B cell (primary cell): Measurements from ENCODE around the gene UNC5B. TPM values are rescaled to one million over a fixed set of nuclear protein-coding genes. Genes with fewer than 3 reads are reported as not detected.

Source experiments
- ATAC-seq: fragments of 200-7000 bp; cut with Tn5 transposase; one replicate; pipeline ENCODE4 v1.10.0; 2021; ENCODE audit warnings: low read depth, mild to moderate bottlenecking, moderate number of reproducible peaks, moderate library complexity
- CTCF ChIA-PET: fragments of 350-600 bp; sonication (Branson Sonifier 250); formaldehyde crosslinking; loops from one replicate; lab custom pipeline; 2021; ENCODE audit warnings: antibody characterized with exemption, inconsistent platforms; lab: Charles Lee
- POLR2A ChIA-PET: fragments of 350-600 bp; sonication (Branson Sonifier 250); formaldehyde crosslinking; loops from one replicate; lab custom pipeline; 2021; ENCODE audit warnings: antibody characterized with exemption; lab: Charles Lee
- DNase-seq: peaks from one replicate; pipeline ENCODE4 v3.0.0; 2013
- H2AFZ ChIP-seq: 2 replicates; pipeline ENCODE4 v1.6.1; 2012; ENCODE audit warnings: mild to moderate bottlenecking, low read depth, low read length; ENCODE audit not compliant: insufficient read depth, poor library complexity, severe bottlenecking
- H3K27ac ChIP-seq, 2 donors: 1 replicate in 1 of 2; 2 replicates in 1 of 2; pipeline ENCODE4 v1.5.1; 2012 to 2013; ENCODE audit warnings: low read length in 2 of 2, mild to moderate bottlenecking in 2 of 2, moderate library complexity in 1 of 2
- H3K27me3 ChIP-seq, 4 experiments: fragments of 200-600 bp in 1 of 4; sonication (generic) in 1 of 4; replicated peaks in 1 of 4; 1 replicate in 2 of 4; 2 replicates in 2 of 4; pipeline versions ENCODE4 v1.6.1 to v1.7.0; 2013 to 2016; ENCODE audit warnings: low read length in 3 of 4, mild to moderate bottlenecking in 2 of 4, mixed read lengths in 1 of 4, moderate library complexity in 1 of 4; ENCODE audit not compliant: insufficient read depth in 4 of 4, control insufficient read depth in 3 of 4; ENCODE audit errors: control extremely low read depth in 1 of 4
- H3K36me3 ChIP-seq, 2 experiments: replicated peaks in 1 of 2; 1 replicate in 1 of 2; 2 replicates in 1 of 2; pipeline versions ENCODE4 v1.6.1 to v1.7.1; 2013; ENCODE audit warnings: low read length in 1 of 2; ENCODE audit not compliant: insufficient read depth in 2 of 2, control insufficient read depth in 1 of 2; ENCODE audit errors: control extremely low read depth in 1 of 2, extremely low read depth in 1 of 2
- H3K4me1 ChIP-seq, 2 donors: fragments of 200-600 bp in 1 of 2; sonication (generic) in 1 of 2; 1 replicate in 1 of 2; 2 replicates in 1 of 2; pipeline versions ENCODE4 v1.5.1 to v1.6.1; 2013 to 2017; ENCODE audit warnings: low read length in 2 of 2; ENCODE audit not compliant: control insufficient read depth in 2 of 2, insufficient read depth in 2 of 2
- H3K4me2 ChIP-seq: replicated peaks from 2 replicates; pipeline ENCODE3; 2012; ENCODE audit warnings: mild to moderate bottlenecking, low read depth, low read length; ENCODE audit not compliant: poor library complexity, severe bottlenecking
- H3K4me3 ChIP-seq, 5 experiments: fragments of 200-600 bp in 1 of 5; sonication (generic) in 1 of 5; 1 replicate in 3 of 5; 2 replicates in 2 of 5; pipeline versions ENCODE4 v1.5.1 to v1.7.0; 2011 to 2016; ENCODE audit warnings: low read length in 4 of 5, mild to moderate bottlenecking in 4 of 5, low read depth in 2 of 5, control low read depth in 1 of 5, moderate library complexity in 1 of 5; ENCODE audit not compliant: insufficient read depth in 1 of 5; ENCODE audit errors: control extremely low read depth in 1 of 5, extremely low read depth in 1 of 5
- H3K79me2 ChIP-seq: fragments of 200-600 bp; sonication (generic); one replicate; pipeline ENCODE4 v1.6.0; 2016; ENCODE audit warnings: low read length; ENCODE audit not compliant: control insufficient read depth, insufficient read depth
- H3K9ac ChIP-seq: fragments of 200-600 bp; sonication (generic); 2 replicates; pipeline ENCODE4 v1.6.1; 2017; ENCODE audit warnings: mild to moderate bottlenecking, low read length, moderate library complexity
- H3K9me3 ChIP-seq, 3 donors: one replicate each; pipeline versions ENCODE4 v1.6.1 to v1.7.1; 2013; ENCODE audit warnings: low read length in 2 of 3; ENCODE audit not compliant: control insufficient read depth in 2 of 3, insufficient read depth in 1 of 3; ENCODE audit errors: control extremely low read depth in 1 of 3
- H4K20me1 ChIP-seq: 2 replicates; pipeline ENCODE4 v1.6.0; 2012; ENCODE audit warnings: mild to moderate bottlenecking, low read length; ENCODE audit not compliant: insufficient read depth, control insufficient read depth, poor library complexity, severe bottlenecking
- H3K27ac Mint-ChIP-seq: one replicate; pipeline ENCODE4 v1.8.0; 2021; ENCODE audit warnings: mixed read lengths
- H3K27me3 Mint-ChIP-seq: one replicate; pipeline ENCODE4 v1.8.0; 2021; ENCODE audit warnings: mixed read lengths
- H3K4me1 Mint-ChIP-seq: one replicate; pipeline ENCODE4 v1.8.0; 2021; ENCODE audit warnings: mixed read lengths
- H3K4me3 Mint-ChIP-seq: one replicate; pipeline ENCODE4 v1.8.0; 2021; ENCODE audit warnings: mixed read lengths
- H3K9me3 Mint-ChIP-seq: one replicate; pipeline ENCODE4 v1.8.0; 2022; ENCODE audit warnings: mixed read lengths; ENCODE audit not compliant: insufficient read depth
- CTCF ChIP-seq: fragments of 200-600 bp; IDR thresholded peaks from one replicate; pipeline ENCODE4 v1.8.0; 2022; ENCODE audit warnings: antibody characterized with exemption, mild to moderate bottlenecking
- EZH2 ChIP-seq: IDR thresholded peaks from 2 replicates; pipeline ENCODE4 v1.6.1; 2012; ENCODE audit warnings: borderline replicate concordance, low read depth, mild to moderate bottlenecking, moderate library complexity, low read length; ENCODE audit not compliant: insufficient read depth, poor library complexity, severe bottlenecking
- WGBS: methylation state at CpG from one replicate; pipeline ENCODE4 v1.1.5; 2013; ENCODE audit warnings: missing lambda C conversion rate; ENCODE audit not compliant: insufficient coverage; 5-methylcytosine and 5-hydroxymethylcytosine counted together
- intact Hi-C: fragments of 100-400 bp; cut with micrococcal nuclease; formaldehyde crosslinking; loops from one replicate; pipeline ENCODE4 v1.10.0; 2022
- polyA plus RNA-seq: library from polyadenylated mRNA; depleted of rRNA; stranded (reverse); fragments of >200 nt; gene quantifications from 2 replicates; pipeline ENCODE4 v1.2.3, GENCODE V29; 2012
- total RNA-seq, 2 donors: library from RNA; stranded (reverse); fragments of 120-200 nt in 1 of 2; gene quantifications; 1 replicate in 1 of 2; 2 replicates in 1 of 2; pipeline versions ENCODE4 v1.2.3 to v1.2.4, GENCODE V29; 2013 to 2022

The UNC5B gene
- total and polyA plus RNA-seq, 2 donors (not counting 1 experiment from before 2014, with no cell fraction given), result not detected

- 88% methylated on average over 2 of the region's 3 CpGs for WGBS
- peak; percentile 34 for ATAC-seq
Measured at GRCh38 chr10:71309919-71310318, 97.5 kb downstream of the UNC5B start.

GRCh38 chr10:71312220-71312619 is 99.8 kb downstream of the UNC5B start:
- Mint-ChIP-seq H3K27me3 (peaks cover 12% of the 10 kb centered on the region), H3K9me3 (no peaks in the 10 kb centered on the region), H3K4me1 (peaks cover 12% of the 10 kb centered on the region), H3K4me3 (no peak overlapping the region), H3K27ac (no peak overlapping the region)
- Histone ChIP-seq H3K27ac (no peak overlapping the region), H4K20me1 (no peaks in the 10 kb centered on the region), H3K4me1 (peaks cover 7 to 16% of the 10 kb centered on the region in 2 donors), H3K9me3 (no peaks in the 10 kb centered on the region), H3K36me3 (no peaks in the 10 kb centered on the region), H3K27me3 (peaks cover 0 to 4% (median 0%) of the 10 kb centered on the region in 4 experiments), H2AFZ (no peak overlapping the region), H3K4me2 (no peak overlapping the region), H3K9ac (no peak overlapping the region), H3K79me2 (no peaks in the 10 kb centered on the region), H3K4me3 (no peak overlapping the region)
- WGBS, result no CpG with 5 or more reads among the region's 1 CpG
- ATAC-seq, result no peak
- TF ChIP-seq CTCF, result no peak
- no peak for TF ChIP-seq EZH2
- ChIA-PET POLR2A (no interaction called here), CTCF (interaction anchor here (1.2 to 11.1 kb wide), 9 partner anchors 10 to 584 kb away, joined by 3 to 186 read pairs (median 40); no protein-coding TSS in a partner anchor)
- intact Hi-C loops, result no loop called here
- no peak for DNase-seq

More at GRCh38 chr10:71309919-71310318, 97.5 kb downstream of the UNC5B start:
- Mint-ChIP-seq H3K4me3 (no peak overlapping the region), H3K4me1 (peaks cover 12% of the 10 kb centered on the region), H3K9me3 (no peaks in the 10 kb centered on the region), H3K27ac (no peak overlapping the region), H3K27me3 (peaks cover 12% of the 10 kb centered on the region)
- POLR2A ChIA-PET, result no interaction called here
- no peak overlapping the region for H3K9ac ChIP-seq
- CTCF ChIA-PET, result interaction anchor here (1.0 to 2.8 kb wide), 6 partner anchors 9 to 739 kb away, joined by 3 to 15 read pairs (median 3); partner anchors contain the start of gene SLC29A3
- no peaks in the 10 kb centered on the region for H3K9me3 ChIP-seq
- DNase-seq, result no peak
- peaks cover 7 to 16% of the 10 kb centered on the region in 2 donors for H3K4me1 ChIP-seq
- intact Hi-C loops, result no loop called here
- no peaks in the 10 kb centered on the region for H3K79me2 ChIP-seq
- H4K20me1 ChIP-seq, result no peaks in the 10 kb centered on the region
- H2AFZ ChIP-seq, result no peak overlapping the region
- no peaks in the 10 kb centered on the region for H3K36me3 ChIP-seq
- H3K4me2 ChIP-seq, result no peak overlapping the region
- peaks cover 0 to 4% (median 0%) of the 10 kb centered on the region in 4 experiments for H3K27me3 ChIP-seq
- no peak overlapping the region for H3K27ac ChIP-seq
- TF ChIP-seq CTCF, result no peak
- no peak overlapping the region for H3K4me3 ChIP-seq
